ENCODE data around the gene SAMD11. TPM values are rescaled to one million over a fixed set of nuclear protein-coding genes. Genes with fewer than 3 reads are reported as not detected.

Gene SAMD11
- total and polyA plus RNA-seq, 10 donors: 7.5 to 37.0 (median 18.9) TPM

DNA sequence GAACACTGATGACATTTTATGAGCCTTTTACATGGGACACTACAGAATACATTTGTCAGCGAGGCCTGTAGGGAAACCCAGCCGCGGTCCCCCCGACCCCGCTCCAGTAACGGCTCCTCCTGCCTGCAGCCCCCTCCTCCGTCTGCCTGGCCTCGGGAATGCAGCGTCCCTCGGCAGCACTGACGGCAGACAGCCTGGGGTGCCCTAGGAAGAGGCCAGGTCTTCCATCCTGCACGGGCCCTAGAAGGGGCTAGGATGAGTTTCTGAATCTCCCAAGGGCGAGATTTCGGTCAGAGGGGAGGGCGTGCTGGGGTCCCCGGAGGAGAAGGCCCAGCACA lies 8.4 kb downstream of the SAMD11 start:
- DNase-seq: no peak

DNA sequence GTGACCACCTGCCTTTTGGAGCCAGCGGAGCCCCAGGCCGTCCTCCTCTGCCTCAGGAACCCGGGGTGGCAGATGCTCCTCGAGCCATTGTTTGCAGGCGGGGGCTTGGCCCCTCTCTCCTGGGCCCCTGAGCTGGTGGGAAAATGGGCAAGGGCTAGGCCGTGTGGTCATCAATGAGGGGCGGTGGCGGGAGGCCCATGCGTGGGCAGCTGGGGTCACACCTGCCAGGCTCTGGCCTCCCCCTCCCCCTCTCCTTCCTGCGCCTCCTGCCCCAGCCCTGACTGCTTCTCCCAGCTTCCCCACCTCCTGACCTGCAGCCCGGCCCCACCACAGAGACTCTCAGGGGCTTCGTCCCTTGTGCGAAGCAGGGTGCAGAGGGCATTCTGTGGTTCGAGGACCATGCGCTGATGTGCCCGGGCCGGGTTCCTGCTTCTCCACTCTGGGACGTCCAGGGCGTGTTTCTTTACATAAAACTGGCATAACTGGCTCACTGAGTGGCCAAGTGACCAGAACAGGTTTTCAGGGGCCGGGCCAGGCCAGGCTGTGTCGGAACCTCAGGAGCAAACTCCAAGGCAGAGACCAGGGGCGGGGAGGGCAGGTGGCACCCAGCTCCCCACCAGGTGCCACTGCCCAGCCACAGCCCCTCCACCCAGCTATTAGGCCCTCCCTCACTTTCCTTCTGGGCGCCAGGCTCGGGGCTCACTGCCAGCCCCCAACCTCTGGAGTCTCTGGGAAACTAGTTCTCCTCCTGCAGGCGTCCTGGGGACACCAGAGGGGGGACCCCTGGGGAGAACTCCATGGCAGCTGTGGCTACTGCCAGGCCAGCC lies 9.3 kb downstream of the SAMD11 start:
- TF ChIP-seq POLR2A (IDR thresholded peaks at IDR 0.05) (no peak), POLR2AphosphoS5 (IDR thresholded peaks at IDR 0.05) (no peak)
- TF ChIP-seq, protein P1, sequence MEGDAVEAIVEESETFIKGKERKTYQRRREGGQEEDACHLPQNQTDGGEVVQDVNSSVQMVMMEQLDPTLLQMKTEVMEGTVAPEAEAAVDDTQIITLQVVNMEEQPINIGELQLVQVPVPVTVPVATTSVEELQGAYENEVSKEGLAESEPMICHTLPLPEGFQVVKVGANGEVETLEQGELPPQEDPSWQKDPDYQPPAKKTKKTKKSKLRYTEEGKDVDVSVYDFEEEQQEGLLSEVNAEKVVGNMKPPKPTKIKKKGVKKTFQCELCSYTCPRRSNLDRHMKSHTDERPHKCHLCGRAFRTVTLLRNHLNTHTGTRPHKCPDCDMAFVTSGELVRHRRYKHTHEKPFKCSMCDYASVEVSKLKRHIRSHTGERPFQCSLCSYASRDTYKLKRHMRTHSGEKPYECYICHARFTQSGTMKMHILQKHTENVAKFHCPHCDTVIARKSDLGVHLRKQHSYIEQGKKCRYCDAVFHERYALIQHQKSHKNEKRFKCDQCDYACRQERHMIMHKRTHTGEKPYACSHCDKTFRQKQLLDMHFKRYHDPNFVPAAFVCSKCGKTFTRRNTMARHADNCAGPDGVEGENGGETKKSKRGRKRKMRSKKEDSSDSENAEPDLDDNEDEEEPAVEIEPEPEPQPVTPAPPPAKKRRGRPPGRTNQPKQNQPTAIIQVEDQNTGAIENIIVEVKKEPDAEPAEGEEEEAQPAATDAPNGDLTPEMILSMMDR (IDR thresholded peaks at IDR 0.05 in 8 of 11, conservative IDR thresholded peaks at IDR 0.05 in 3 of 11): no peak
- no peaks in the 10 kb centered on the region for H3K9me3 ChIP-seq
- peaks cover 0 to 49% (median 21%) of the 10 kb centered on the region in 6 donors for H3K4me1 ChIP-seq
- H3K4me3 ChIP-seq: no peak overlapping the region
- intact Hi-C loops (cut with DNase I; ENCODE audit: low total_unique reads): no loop called here
- no peaks in the 10 kb centered on the region for H3K36me3 ChIP-seq
- no peak overlapping the region for H3K27ac ChIP-seq
- DNase-seq: no peak
- H3K27me3 ChIP-seq (replicated peaks in 1 of 7): peaks cover 0 to 92% (median 34%) of the 10 kb centered on the region in 7 donors
- WGBS, 5 donors: 75 to 90% (median 79%) methylated on average over 22 to 25 of the region's 25 CpGs

More for the DNA sequence above, 8.4 kb downstream of the SAMD11 start:
- H3K4me1 ChIP-seq: peaks cover 0 to 49% (median 21%) of the 10 kb centered on the region in 6 donors
- H3K4me3 ChIP-seq: no peak overlapping the region
- H3K27ac ChIP-seq: no peak overlapping the region
- no peaks in the 10 kb centered on the region for H3K36me3 ChIP-seq
- intact Hi-C loops (cut with DNase I; ENCODE audit: low total_unique reads): no loop called here
- H3K9me3 ChIP-seq: no peaks in the 10 kb centered on the region
- H3K27me3 ChIP-seq (replicated peaks in 1 of 7): peaks cover 0 to 92% (median 34%) of the 10 kb centered on the region in 7 donors
- 67 to 82% (median 77%) methylated on average over 14 to 16 of the region's 16 CpGs for WGBS, 5 donors
- TF ChIP-seq, protein P1 (IDR thresholded peaks at IDR 0.05 in 8 of 11, conservative IDR thresholded peaks at IDR 0.05 in 3 of 11): no peak
- no peak for TF ChIP-seq POLR2A (IDR thresholded peaks at IDR 0.05)
- no peak for TF ChIP-seq POLR2AphosphoS5 (IDR thresholded peaks at IDR 0.05)

DNA sequence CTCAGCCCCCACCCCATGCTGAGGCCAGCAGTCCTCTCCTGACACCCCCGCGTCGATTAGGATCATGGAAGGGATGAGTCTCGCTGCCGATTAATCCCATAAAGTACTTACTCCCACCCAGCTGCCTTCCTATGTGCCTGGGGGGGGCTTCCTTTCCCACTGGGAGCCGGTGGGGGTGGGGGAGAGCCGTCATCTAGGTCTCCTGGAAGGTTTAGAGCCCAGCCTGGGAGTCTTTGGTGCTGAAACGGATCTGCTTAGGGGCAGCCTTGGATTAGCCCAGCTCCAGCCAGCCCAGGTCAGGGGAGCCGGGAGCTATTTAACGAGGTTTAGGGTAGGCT lies 9.8 kb downstream of the SAMD11 start:
- no peak for DNase-seq
- Histone ChIP-seq H3K27me3 (replicated peaks in 1 of 7) (peaks cover 0 to 92% (median 36%) of the 10 kb centered on the region in 7 donors), H3K36me3 (no peaks in the 10 kb centered on the region), H3K27ac (no peak overlapping the region), H3K4me3 (no peak overlapping the region), H3K4me1 (peaks cover 0 to 49% (median 24%) of the 10 kb centered on the region in 6 donors), H3K9me3 (no peaks in the 10 kb centered on the region)
- 36 to 62% (median 53%) methylated on average over 5 to 10 of the region's 10 CpGs for WGBS, 5 donors
- intact Hi-C loops (cut with DNase I; ENCODE audit: low total_unique reads): no loop called here
- TF ChIP-seq POLR2A (IDR thresholded peaks at IDR 0.05): no peak

DNA sequence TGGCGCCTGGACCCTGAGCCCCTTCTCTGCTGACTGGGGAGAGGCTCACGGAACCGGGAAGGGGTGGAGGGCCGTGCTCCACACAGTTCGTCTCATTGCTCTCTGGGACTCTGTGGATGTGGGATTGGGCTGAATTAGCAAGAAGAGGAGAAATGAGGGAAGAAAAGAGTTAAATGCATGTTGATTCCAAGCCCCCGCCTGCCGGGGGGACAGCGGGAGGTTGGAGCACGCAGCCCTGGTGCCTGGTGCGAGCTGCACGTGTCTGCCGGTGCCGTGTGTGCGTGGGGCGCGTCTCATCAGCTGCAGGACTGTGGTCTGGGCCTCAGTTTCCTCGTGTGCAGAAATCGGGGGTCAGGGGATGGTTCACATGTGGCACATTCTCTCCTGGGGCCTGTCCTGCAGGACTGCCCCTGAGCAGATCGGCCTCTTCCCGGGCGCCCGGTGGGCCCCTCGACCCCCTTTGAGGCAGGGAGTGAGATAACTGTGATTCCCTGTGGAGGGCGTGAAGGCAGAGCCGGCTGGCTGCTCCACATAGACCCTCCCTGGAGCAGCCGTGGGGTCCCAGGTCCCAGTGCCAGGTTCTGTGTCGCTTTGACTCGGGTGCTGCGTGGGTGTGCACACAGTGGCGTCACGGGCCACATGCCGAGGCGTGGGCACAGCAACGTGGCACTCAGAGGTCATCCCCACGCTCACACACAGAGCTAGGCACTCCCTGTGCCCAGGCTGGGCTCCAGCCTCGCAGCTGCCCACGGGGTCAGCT lies 11.4 kb downstream of the SAMD11 start:
- no peak overlapping the region for H3K4me3 ChIP-seq
- H3K4me1 ChIP-seq: peaks cover 3 to 64% (median 35%) of the 10 kb centered on the region in 6 donors
- H3K36me3 ChIP-seq: no peaks in the 10 kb centered on the region
- no peak for TF ChIP-seq POLR2A (IDR thresholded peaks at IDR 0.05)
- TF ChIP-seq POLR2AphosphoS5 (IDR thresholded peaks at IDR 0.05): peak in 2 of 3 donors; percentile 16 to 38
- TF ChIP-seq, protein P1 (IDR thresholded peaks at IDR 0.05 in 8 of 11, conservative IDR thresholded peaks at IDR 0.05 in 3 of 11): no peak
- H3K9me3 ChIP-seq: no peaks in the 10 kb centered on the region
- intact Hi-C loops (cut with DNase I; ENCODE audit: low total_unique reads): no loop called here
- DNase-seq: no peak
- H3K27ac ChIP-seq: no peak overlapping the region
- H3K27me3 ChIP-seq (replicated peaks in 1 of 7): peaks cover 0 to 92% (median 51%) of the 10 kb centered on the region in 7 donors
- WGBS, 5 donors: 20 to 34% (median 25%) methylated on average over 24 to 37 of the region's 37 CpGs

Measured in spleen (tissue), 11 donors.